Dendritic cell treated with granulocyte-macrophage colony-stimulating factor and Interleukin-4, amounts not matched to agents 40 ng/mL and 50 ng/mL, for 4 days (primary cell): ENCODE results near the gene PADI1.
A peak's percentile ranks its signal among the peaks of the same experiment; 100 is the strongest.
"Not testable (repeated sequence)": the region's sequence is repeated elsewhere in the genome, so short reads cannot be mapped to it uniquely, and the experiment has no call there.

Experiments used
- H3K27ac Mint-ChIP-seq: one replicate; pipeline ENCODE4 v1.8.0; 2022; ENCODE audit warnings: mild to moderate bottlenecking, mixed read lengths
- H3K27me3 Mint-ChIP-seq: one replicate; pipeline ENCODE4 v1.8.0; 2022; ENCODE audit warnings: mild to moderate bottlenecking, mixed read lengths
- H3K36me3 Mint-ChIP-seq: one replicate; pipeline ENCODE4 v1.8.0; 2022; ENCODE audit warnings: low read depth, mixed read lengths
- H3K4me1 Mint-ChIP-seq: one replicate; pipeline ENCODE4 v1.8.0; 2022; ENCODE audit warnings: low read depth, mixed read lengths
- H3K4me3 Mint-ChIP-seq: one replicate; pipeline ENCODE4 v1.8.0; 2022; ENCODE audit warnings: mild to moderate bottlenecking, moderate library complexity, mixed read lengths
- H3K9me3 Mint-ChIP-seq: one replicate; pipeline ENCODE4 v1.8.0; 2022; ENCODE audit warnings: mixed read lengths
- intact Hi-C: fragments of 100-400 bp; cut with micrococcal nuclease; formaldehyde crosslinking; loops from one replicate; pipeline ENCODE4 v1.15.0; 2022

The PADI1 gene

DNA sequence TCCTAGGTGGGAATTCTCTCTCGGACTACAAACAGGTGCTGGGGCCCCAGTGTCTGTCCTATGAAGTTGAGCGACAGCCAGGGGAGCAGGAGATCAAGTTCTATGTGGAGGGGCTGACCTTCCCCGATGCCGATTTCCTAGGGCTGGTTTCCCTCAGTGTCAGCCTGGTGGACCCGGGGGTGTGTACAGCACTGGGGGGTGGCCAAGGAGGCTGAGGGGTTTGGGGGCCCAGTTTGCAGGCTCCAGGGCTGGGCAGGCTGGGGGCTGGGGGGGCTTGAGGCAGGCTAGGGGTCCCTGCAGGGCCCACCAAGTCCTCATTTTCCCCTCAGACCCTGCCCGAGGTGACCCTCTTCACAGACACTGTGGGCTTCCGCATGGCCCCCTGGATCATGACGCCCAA lies 23.7 kb downstream of the PADI1 start:
- Mint-ChIP-seq H3K27ac (no peak overlapping the region), H3K9me3 (no peaks in the 10 kb centered on the region), H3K27me3 (peaks cover 1% of the 10 kb centered on the region), H3K36me3 (no peaks in the 10 kb centered on the region), H3K4me3 (no peak overlapping the region), H3K4me1 (peaks cover 5% of the 10 kb centered on the region)
- intact Hi-C loops, result no loop called here

DNA sequence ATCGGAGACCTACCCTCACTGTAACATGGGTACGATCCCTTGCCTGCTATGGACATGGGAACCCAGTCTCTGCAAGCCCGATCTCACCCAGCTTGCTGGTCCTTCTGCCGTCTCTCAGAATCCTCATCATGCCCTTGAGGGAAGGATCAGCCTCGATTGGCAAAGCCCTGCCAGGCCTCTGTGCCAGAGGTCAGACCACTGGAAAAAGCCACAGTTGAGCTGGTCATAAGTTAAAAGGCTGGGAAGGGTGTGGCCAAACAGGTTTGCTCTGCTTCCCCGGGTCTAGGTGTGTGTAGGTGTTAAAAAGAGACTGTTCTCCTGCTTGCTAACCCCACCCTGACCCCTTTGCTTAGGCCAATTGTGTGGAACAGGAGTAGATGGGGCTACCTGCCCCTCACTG lies 24.5 kb downstream of the PADI1 start:
- intact Hi-C loops, result no loop called here
- H3K9me3 Mint-ChIP-seq, result no peaks in the 10 kb centered on the region
- H3K4me3 Mint-ChIP-seq, result no peak overlapping the region
- H3K4me1 Mint-ChIP-seq, result peaks cover 11% of the 10 kb centered on the region
- no peak overlapping the region for H3K27ac Mint-ChIP-seq
- H3K36me3 Mint-ChIP-seq, result no peaks in the 10 kb centered on the region
- H3K27me3 Mint-ChIP-seq, result peaks cover 1% of the 10 kb centered on the region

DNA sequence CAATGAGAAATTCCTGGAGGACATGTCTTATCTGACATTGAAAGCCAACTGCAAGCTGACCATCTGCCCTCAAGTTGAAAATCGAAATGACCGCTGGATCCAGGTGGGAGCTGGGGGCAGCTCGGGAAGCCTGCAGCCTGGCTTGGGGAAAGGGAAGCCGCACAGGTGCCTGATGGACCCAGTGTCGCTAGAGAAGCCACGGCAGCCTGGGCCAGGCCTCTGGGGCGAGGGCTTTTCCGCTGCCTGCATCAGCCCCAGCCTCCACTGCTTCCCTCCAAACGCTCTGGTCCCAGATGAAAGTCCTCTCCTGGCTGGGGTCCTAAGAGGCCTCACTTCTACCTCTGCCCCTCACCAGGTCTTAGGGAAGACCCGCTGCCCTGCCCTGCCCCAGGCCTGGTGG lies 25.2 kb downstream of the PADI1 start:
- Mint-ChIP-seq H3K4me3 (no peak overlapping the region), H3K9me3 (no peaks in the 10 kb centered on the region), H3K4me1 (peaks cover 18% of the 10 kb centered on the region), H3K36me3 (no peaks in the 10 kb centered on the region), H3K27ac (no peak overlapping the region), H3K27me3 (peaks cover 1% of the 10 kb centered on the region)
- intact Hi-C loops, result no loop called here

- H3K27ac Mint-ChIP-seq, result no peak overlapping the region
- intact Hi-C loops, result no loop called here
Observed at GRCh38 chr1:17230671-17231310, 25.9 kb downstream of the PADI1 start.

GRCh38 chr1:17232759-17233661 lies 28.1 kb downstream of the PADI1 start:
- Mint-ChIP-seq H3K9me3 (no peaks in the 10 kb centered on the region), H3K27me3 (peaks cover 1% of the 10 kb centered on the region), H3K4me3 (no peak overlapping the region), H3K36me3 (no peaks in the 10 kb centered on the region), H3K27ac (no peak overlapping the region), H3K4me1 (peaks cover 27% of the 10 kb centered on the region)
- intact Hi-C loops, result no loop called here

More at GRCh38 chr1:17230671-17231310, 25.9 kb downstream of the PADI1 start:
- H3K4me3 Mint-ChIP-seq, result no peak overlapping the region
- peaks cover 21% of the 10 kb centered on the region for H3K4me1 Mint-ChIP-seq
- H3K9me3 Mint-ChIP-seq, result no peaks in the 10 kb centered on the region
- H3K27me3 Mint-ChIP-seq, result peaks cover 1% of the 10 kb centered on the region
- no peaks in the 10 kb centered on the region for H3K36me3 Mint-ChIP-seq

DNA sequence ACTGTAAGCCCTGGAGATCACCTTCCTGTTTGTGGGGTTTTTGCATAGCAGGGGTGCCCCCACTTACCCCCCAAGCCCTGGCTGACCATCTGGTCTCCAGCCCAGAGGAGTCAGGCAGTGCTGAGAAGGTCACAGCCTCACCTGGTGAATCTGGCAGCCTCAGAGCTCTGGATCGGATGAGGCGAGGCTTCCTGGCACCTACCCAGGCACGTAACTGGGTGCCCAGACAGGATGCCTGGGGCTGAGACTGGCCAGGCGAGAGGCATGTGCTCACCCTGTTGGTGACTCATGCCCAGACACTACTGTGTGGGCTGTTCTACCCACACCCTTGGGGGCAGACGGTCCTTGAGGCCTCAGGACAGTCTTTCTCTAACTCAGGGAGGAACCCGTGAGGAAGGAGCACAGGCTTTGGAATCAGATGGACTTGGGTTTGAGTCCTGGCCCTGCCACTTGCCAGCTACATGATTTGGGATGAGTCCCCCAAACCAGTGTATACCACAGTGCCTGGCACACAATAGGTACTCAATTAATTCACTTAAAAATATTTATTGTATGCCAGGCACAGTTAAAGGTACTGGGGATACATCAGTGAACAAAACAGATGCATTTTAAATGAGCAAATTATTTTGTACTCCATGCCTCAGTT lies 28.9 kb downstream of the PADI1 start:
- H3K9me3 Mint-ChIP-seq, result no peaks in the 10 kb centered on the region
- intact Hi-C loops, result no loop called here
- peaks cover 27% of the 10 kb centered on the region for H3K4me1 Mint-ChIP-seq
- peaks cover 1% of the 10 kb centered on the region for H3K27me3 Mint-ChIP-seq
- H3K36me3 Mint-ChIP-seq, result no peaks in the 10 kb centered on the region
- no peak overlapping the region for H3K4me3 Mint-ChIP-seq
- H3K27ac Mint-ChIP-seq, result no peak overlapping the region

GRCh38 chr1:17234405-17234804 lies 29.5 kb downstream of the PADI1 start:
- Mint-ChIP-seq H3K4me1 (peaks cover 27% of the 10 kb centered on the region), H3K36me3 (no peaks in the 10 kb centered on the region), H3K9me3 (no peaks in the 10 kb centered on the region), H3K4me3 (no peak overlapping the region), H3K27ac (peak overlapping the region; percentile 42), H3K27me3 (peaks cover 1% of the 10 kb centered on the region)
- intact Hi-C loops, result no loop called here

DNA sequence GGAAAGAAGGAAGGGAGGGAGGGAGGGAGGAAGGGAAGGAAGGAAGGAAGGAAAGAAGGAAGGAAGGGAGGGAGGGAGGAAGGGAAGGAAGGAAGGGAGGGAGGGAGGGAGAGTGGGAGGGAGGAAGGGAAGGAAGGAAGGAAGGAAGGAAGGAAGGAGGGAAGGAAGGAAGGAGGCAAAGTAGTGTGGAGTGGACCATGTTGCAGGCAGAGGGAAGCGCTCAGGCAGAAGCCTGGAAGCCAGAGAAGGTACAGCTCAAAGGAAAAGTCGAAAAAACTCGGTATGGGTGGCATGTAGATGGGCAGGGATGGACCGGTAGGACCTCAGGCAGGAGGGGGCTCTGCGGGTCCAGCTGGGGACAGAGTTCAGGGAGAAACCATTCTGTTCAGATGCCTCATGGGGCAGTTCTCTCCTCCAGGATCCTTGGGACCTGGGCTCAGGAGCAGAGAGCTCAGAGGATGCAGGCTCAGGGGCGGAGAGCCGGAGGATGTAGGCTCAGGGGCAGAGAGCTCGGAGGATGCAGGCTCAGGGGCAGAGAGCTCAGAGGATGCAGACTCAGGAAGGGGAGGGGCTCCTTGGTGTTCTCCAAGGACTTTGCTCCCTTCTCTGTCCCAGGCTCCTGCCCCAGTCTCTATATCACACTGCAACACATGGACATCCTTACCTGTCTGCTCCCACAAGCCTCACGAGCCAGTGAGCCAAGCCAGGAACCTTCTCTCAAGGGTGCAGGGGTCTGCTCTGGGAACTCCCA lies 30.4 kb downstream of the PADI1 start:
- Mint-ChIP-seq H3K9me3 (no peaks in the 10 kb centered on the region), H3K27me3 (peaks cover 2% of the 10 kb centered on the region), H3K36me3 (no peaks in the 10 kb centered on the region), H3K27ac (peak overlapping the region; percentile 42), H3K4me1 (peaks cover 27% of the 10 kb centered on the region), H3K4me3 (no peak overlapping the region)
- intact Hi-C loops, result no loop called here

GRCh38 chr1:17236779-17237560 lies 32.0 kb downstream of the PADI1 start:
- H3K4me3 Mint-ChIP-seq, result no peak overlapping the region
- peaks cover 27% of the 10 kb centered on the region for H3K4me1 Mint-ChIP-seq
- peaks cover 7% of the 10 kb centered on the region for H3K27me3 Mint-ChIP-seq
- H3K36me3 Mint-ChIP-seq, result no peaks in the 10 kb centered on the region
- intact Hi-C loops, result loop anchor here (1.0 kb wide), 2 partner anchors 112 to 178 kb away; no protein-coding TSS in a partner anchor
- no peak overlapping the region for H3K27ac Mint-ChIP-seq
- no peaks in the 10 kb centered on the region for H3K9me3 Mint-ChIP-seq

DNA sequence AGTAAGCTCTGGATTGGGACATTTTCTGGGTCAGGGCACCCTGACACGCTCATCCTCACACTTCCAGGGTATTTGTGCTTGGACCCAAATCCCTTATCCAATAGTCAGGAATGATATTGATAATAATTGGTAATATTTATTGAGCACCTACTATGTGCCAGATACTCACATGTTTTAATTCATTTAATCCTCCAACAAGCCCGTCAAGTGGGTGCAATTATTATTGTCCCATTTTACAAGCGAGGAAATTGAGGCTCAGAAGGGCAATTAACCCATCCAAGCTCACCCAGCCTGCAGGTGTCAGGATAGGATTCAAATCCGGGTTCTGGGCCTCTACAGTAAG lies 32.6 kb downstream of the PADI1 start:
- H3K27ac Mint-ChIP-seq, result no peak overlapping the region
- H3K4me1 Mint-ChIP-seq, result peaks cover 27% of the 10 kb centered on the region
- no peaks in the 10 kb centered on the region for H3K36me3 Mint-ChIP-seq
- H3K9me3 Mint-ChIP-seq, result no peaks in the 10 kb centered on the region
- H3K4me3 Mint-ChIP-seq, result no peak overlapping the region
- intact Hi-C loops, result loop anchor here (1.0 kb wide), 2 partner anchors 112 to 178 kb away; no protein-coding TSS in a partner anchor
- peaks cover 7% of the 10 kb centered on the region for H3K27me3 Mint-ChIP-seq

DNA sequence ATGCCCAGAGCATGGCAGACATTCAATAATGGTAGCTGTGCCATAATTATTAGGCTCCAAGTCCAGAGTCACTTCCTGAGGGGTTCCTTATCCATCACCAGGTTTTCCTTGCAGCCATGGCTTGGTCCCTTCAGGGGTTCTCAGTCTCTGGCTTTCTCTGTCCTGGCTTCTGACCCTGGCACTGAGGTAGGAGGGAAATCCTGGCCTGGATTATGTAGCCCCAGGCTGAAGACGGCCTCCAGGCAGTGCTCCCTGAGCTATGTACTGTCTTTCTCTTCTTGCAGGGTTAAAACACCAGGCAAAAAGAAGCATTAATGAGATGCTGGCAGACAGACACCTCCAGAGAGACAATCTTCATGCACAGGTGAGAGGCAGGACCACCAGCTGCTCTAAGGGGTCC lies 34.5 kb downstream of the PADI1 start:
- Mint-ChIP-seq H3K27ac (no peak overlapping the region), H3K27me3 (peaks cover 7% of the 10 kb centered on the region), H3K4me3 (no peak overlapping the region), H3K9me3 (no peaks in the 10 kb centered on the region), H3K36me3 (no peaks in the 10 kb centered on the region), H3K4me1 (peaks cover 15% of the 10 kb centered on the region)
- intact Hi-C loops, result no loop called here

DNA sequence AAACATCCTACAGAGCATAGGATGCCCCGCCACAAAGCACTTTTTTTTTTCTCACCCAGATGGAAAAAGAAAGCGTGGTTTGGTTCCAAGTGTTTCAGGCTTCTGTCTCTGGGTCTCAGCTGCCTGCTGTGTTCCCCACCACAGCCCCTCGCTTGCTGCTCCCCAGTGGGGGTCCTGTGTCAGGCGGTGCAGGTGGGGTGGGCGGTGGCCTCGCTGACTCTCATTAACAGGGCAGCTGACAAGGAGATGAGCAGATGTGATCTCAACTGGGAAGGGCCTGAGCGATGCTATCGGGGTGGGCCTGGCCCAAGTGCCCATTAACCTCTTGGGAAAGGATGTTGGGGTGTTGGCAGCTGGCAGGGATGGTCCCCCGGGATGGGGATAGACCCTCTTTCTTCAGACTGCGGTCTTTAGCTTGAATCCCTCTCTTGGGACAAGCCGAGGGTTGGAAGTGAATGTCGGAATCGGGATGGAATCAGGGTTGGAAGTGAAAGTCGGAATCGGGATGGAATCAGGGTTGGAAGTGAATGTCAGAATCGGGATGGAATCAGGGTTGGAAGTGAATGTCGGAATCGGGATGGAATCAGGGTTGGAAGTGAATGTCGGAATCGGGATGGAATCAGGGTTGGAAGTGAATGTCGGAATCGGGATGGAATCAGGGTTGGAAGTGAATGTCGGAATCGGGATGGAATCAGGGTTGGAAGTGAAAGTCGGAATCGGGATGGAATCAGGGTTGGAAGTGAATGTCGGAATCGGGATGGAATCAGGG lies 36.3 kb downstream of the PADI1 start:
- H3K9me3 Mint-ChIP-seq, H3K4me3 Mint-ChIP-seq, H3K27ac Mint-ChIP-seq, H3K36me3 Mint-ChIP-seq, H3K4me1 Mint-ChIP-seq, intact Hi-C loops, H3K27me3 Mint-ChIP-seq: not testable (repeated sequence)

GRCh38 chr1:17241780-17242074 lies 36.8 kb downstream of the PADI1 start:
- H3K4me3 Mint-ChIP-seq, H3K27ac Mint-ChIP-seq, H3K9me3 Mint-ChIP-seq, H3K27me3 Mint-ChIP-seq, intact Hi-C loops, H3K4me1 Mint-ChIP-seq, H3K36me3 Mint-ChIP-seq: not testable (repeated sequence)
